Endodermal cell (in vitro differentiated cells): Measurements from ENCODE around the gene PAX5. TPM values are rescaled to one million over a fixed set of nuclear protein-coding genes. Genes with fewer than 3 reads are reported as not detected.

Experiments used
- DNase-seq: peaks from one replicate; pipeline ENCODE4 v3.0.0-alpha.2; 2017
- H3K27ac ChIP-seq: 2 replicates; pipeline ENCODE4 v1.5.1; 2013; ENCODE audit warnings: mild to moderate bottlenecking, low read depth, low read length, moderate library complexity
- H3K27me3 ChIP-seq: 2 replicates; pipeline ENCODE4 v1.6.1; 2013; ENCODE audit warnings: mild to moderate bottlenecking, low read length, moderate library complexity; ENCODE audit not compliant: insufficient read depth, control insufficient read depth, poor library complexity, severe bottlenecking
- H3K36me3 ChIP-seq: 2 replicates; pipeline ENCODE4 v1.7.0; 2013; ENCODE audit warnings: mild to moderate bottlenecking, low read length, moderate library complexity; ENCODE audit not compliant: control insufficient read depth, insufficient read depth
- H3K4me1 ChIP-seq: one replicate; pipeline ENCODE4 v1.7.0; 2013; ENCODE audit warnings: low read length; ENCODE audit not compliant: control insufficient read depth, insufficient read depth
- H3K4me3 ChIP-seq: 2 replicates; pipeline ENCODE4 v1.5.1; 2013; ENCODE audit warnings: mild to moderate bottlenecking, low read length, moderate library complexity
- H3K9ac ChIP-seq: 2 replicates; pipeline ENCODE4 v1.6.1; 2013; ENCODE audit warnings: mild to moderate bottlenecking, low read length, moderate library complexity; ENCODE audit not compliant: poor library complexity, severe bottlenecking; ENCODE audit errors: extremely low read depth
- H3K9me3 ChIP-seq: 2 replicates; pipeline ENCODE4 v1.6.1; 2013; ENCODE audit warnings: mild to moderate bottlenecking, low read length, moderate library complexity; ENCODE audit not compliant: control insufficient read depth
- H3K27ac Mint-ChIP-seq: 2 replicates; pipeline ENCODE4 v1.8.0; 2020; ENCODE audit warnings: mixed read lengths
- H3K27me3 Mint-ChIP-seq: 2 replicates; pipeline ENCODE4 v1.8.0; 2021; ENCODE audit warnings: mild to moderate bottlenecking, mixed read lengths; ENCODE audit not compliant: insufficient read depth
- H3K36me3 Mint-ChIP-seq: 2 replicates; pipeline ENCODE4 v1.8.0; 2020; ENCODE audit warnings: low read depth, mixed read lengths
- H3K4me1 Mint-ChIP-seq: 2 replicates; pipeline ENCODE4 v1.8.0; 2020; ENCODE audit warnings: mixed read lengths
- H3K4me3 Mint-ChIP-seq: 2 replicates; pipeline ENCODE4 v1.8.0; 2020; ENCODE audit warnings: mild to moderate bottlenecking, moderate library complexity, mixed read lengths
- H3K9me3 Mint-ChIP-seq: 2 replicates; pipeline ENCODE4 v1.8.0; 2020; ENCODE audit warnings: mild to moderate bottlenecking, mixed read lengths
- CTCF ChIP-seq: fragments of 200-600 bp; sonication (generic); conservative IDR thresholded peaks from 2 replicates; pipeline ENCODE4 v1.5.0; 2021; ENCODE audit warnings: antibody characterized with exemption, mild to moderate bottlenecking
- WGBS, 2 experiments: methylation state at CpG; one replicate each; pipeline versions ENCODE4 v1.1.5 to v1.1.7; 2013; ENCODE audit warnings: missing lambda C conversion rate in 2 of 2, mixed read lengths in 1 of 2; ENCODE audit not compliant: insufficient coverage in 1 of 2, insufficient read length in 1 of 2; 5-methylcytosine and 5-hydroxymethylcytosine counted together
- total RNA-seq, 2 donors: library from RNA; stranded (reverse); fragmentation: NEBNext Ultra II Directional in 1 of 2; extraction: Animal tissue kit (Norgen Biotek cat#: 25700) in 1 of 2; gene quantifications; 2 replicates in 1 of 2; 3 replicates in 1 of 2; pipeline ENCODE4 v1.2.1, GENCODE V29; 2021

Gene PAX5
- total RNA-seq, 2 donors from 2014 or later, result 0.15 TPM; not detected in 1

- Histone ChIP-seq H3K36me3 (no peaks in the 10 kb centered on the region), H3K4me3 (no peak overlapping the region), H3K9ac (no peak overlapping the region), H3K9me3 (no peaks in the 10 kb centered on the region), H3K27me3 (no peaks in the 10 kb centered on the region), H3K27ac (no peak overlapping the region), H3K4me1 (no peaks in the 10 kb centered on the region)
- Mint-ChIP-seq H3K36me3 (peaks cover 2% of the 10 kb centered on the region), H3K27ac (no peak overlapping the region), H3K9me3 (peaks cover 11% of the 10 kb centered on the region), H3K4me3 (no peak overlapping the region), H3K4me1 (no peaks in the 10 kb centered on the region), H3K27me3 (peaks cover 3% of the 10 kb centered on the region)
- DNase-seq, result no peak
- 87 to 90% methylated on average over 5 of the region's 5 CpGs for WGBS, 2 experiments
- no peak for TF ChIP-seq CTCF
Measured at GRCh38 chr9:36796671-36797419, 237.2 kb downstream of the PAX5 start.

GRCh38 chr9:36794461-36794860, 239.6 kb downstream of the PAX5 start:
- Histone ChIP-seq H3K4me1 (peaks cover 6% of the 10 kb centered on the region), H3K27me3 (no peaks in the 10 kb centered on the region), H3K9ac (no peak overlapping the region), H3K4me3 (no peak overlapping the region), H3K27ac (no peak overlapping the region), H3K9me3 (no peaks in the 10 kb centered on the region), H3K36me3 (no peaks in the 10 kb centered on the region)
- 87 to 93% methylated on average over 4 to 5 of the region's 5 CpGs for WGBS, 2 experiments
- TF ChIP-seq CTCF, result no peak
- DNase-seq, result no peak
- Mint-ChIP-seq H3K27ac (no peak overlapping the region), H3K9me3 (peaks cover 11% of the 10 kb centered on the region), H3K27me3 (peaks cover 3% of the 10 kb centered on the region), H3K4me1 (peaks cover 4% of the 10 kb centered on the region), H3K4me3 (no peak overlapping the region), H3K36me3 (peaks cover 2% of the 10 kb centered on the region)

GRCh38 chr9:36793277-36793676, 240.8 kb downstream of the PAX5 start:
- peak; percentile 80 for TF ChIP-seq CTCF
- no peak overlapping the region for H3K27ac Mint-ChIP-seq
- H3K9me3 Mint-ChIP-seq, result peaks cover 11% of the 10 kb centered on the region
- Histone ChIP-seq H3K27ac (no peak overlapping the region), H3K4me3 (no peak overlapping the region), H3K9me3 (no peaks in the 10 kb centered on the region), H3K36me3 (no peaks in the 10 kb centered on the region), H3K27me3 (no peaks in the 10 kb centered on the region), H3K4me1 (peaks cover 6% of the 10 kb centered on the region), H3K9ac (no peak overlapping the region)
- H3K27me3 Mint-ChIP-seq, result peaks cover 3% of the 10 kb centered on the region
- WGBS, 2 experiments, result 63 to 88% methylated on average over 1 of the region's 2 CpGs
- H3K36me3 Mint-ChIP-seq, result peaks cover 2% of the 10 kb centered on the region
- peaks cover 4% of the 10 kb centered on the region for H3K4me1 Mint-ChIP-seq
- DNase-seq, result peak; percentile 84
- H3K4me3 Mint-ChIP-seq, result no peak overlapping the region
